HepG2 (cell line): ENCODE data around the gene PLIN3. TPM values are rescaled to one million over a fixed set of nuclear protein-coding genes. Genes with fewer than 3 reads are reported as not detected.

Experiments used
- CREB3 ChIP-seq: sonication (generic); formaldehyde crosslinking; IDR thresholded peaks from 2 replicates; pipeline ENCODE4 v1.5.0; 2020; ENCODE audit warnings: missing genetic modification reagents
- DMAP1 ChIP-seq: IDR thresholded peaks from 2 replicates; pipeline ENCODE4 v1.6.1; 2016
- EED ChIP-seq: sonication (generic); formaldehyde crosslinking; IDR thresholded peaks from 2 replicates; pipeline ENCODE4 v1.5.0; 2020; ENCODE audit warnings: mild to moderate bottlenecking, missing genetic modification reagents
- EHMT2 ChIP-seq: fragments of 200-600 bp; sonication (generic); IDR thresholded peaks from 2 replicates; pipeline ENCODE4 v1.7.0; 2017; ENCODE audit warnings: antibody characterized with exemption, low read depth, low read length, borderline replicate concordance
- ETS1 ChIP-seq: sonication (generic); formaldehyde crosslinking; IDR thresholded peaks from 2 replicates; pipeline ENCODE4 v1.4.0; 2020; ENCODE audit warnings: missing genetic modification reagents
- HOXA3 ChIP-seq: sonication (generic); formaldehyde crosslinking; IDR thresholded peaks from 2 replicates; pipeline ENCODE4 v1.5.0; 2020; ENCODE audit warnings: missing genetic modification reagents
- MAFF ChIP-seq: IDR thresholded peaks from 2 replicates; pipeline ENCODE4 v1.6.1; 2011; ENCODE audit warnings: low read depth, low read length, improper control_type of control experiment
- NCOA1 ChIP-seq: sonication (generic); formaldehyde crosslinking; IDR thresholded peaks from 2 replicates; pipeline ENCODE4 v1.9.0; 2021; ENCODE audit warnings: missing genetic modification reagents
- NFIC ChIP-seq: IDR thresholded peaks from 2 replicates; pipeline ENCODE4 v1.6.1; 2012; ENCODE audit warnings: mild to moderate bottlenecking, low read length, inconsistent platforms
- PCBP1 ChIP-seq: fragments of 200-400 bp; formaldehyde crosslinking; IDR thresholded peaks from 2 replicates; pipeline ENCODE4 v1.6.1; 2017; ENCODE audit warnings: mild to moderate bottlenecking, low read depth, low read length, borderline replicate concordance
- PHB2 ChIP-seq: fragments of 450-650 bp; IDR thresholded peaks from 2 replicates; pipeline ENCODE4 v1.6.1; 2018; ENCODE audit not compliant: partially characterized antibody
- POLR2AphosphoS5 ChIP-seq: IDR thresholded peaks from 2 replicates; pipeline ENCODE4 v1.6.1; 2012; ENCODE audit warnings: low read depth, low read length
- PRMT3 ChIP-seq: sonication (generic); formaldehyde crosslinking; IDR thresholded peaks from 2 replicates; pipeline ENCODE4 v1.8.1; 2022; ENCODE audit warnings: low read depth, mild to moderate bottlenecking, moderate library complexity, missing genetic modification reagents, borderline replicate concordance
- RXRA ChIP-seq: sonication (generic); formaldehyde crosslinking; IDR thresholded peaks from 2 replicates; pipeline ENCODE4 v1.5.1; 2020; ENCODE audit warnings: missing genetic modification reagents
- SCMH1 ChIP-seq: sonication (generic); formaldehyde crosslinking; IDR thresholded peaks from 2 replicates; pipeline ENCODE4 v1.9.0; 2021; ENCODE audit warnings: missing genetic modification reagents, mild to moderate bottlenecking, borderline replicate concordance
- ZC3H13 ChIP-seq: sonication (generic); formaldehyde crosslinking; IDR thresholded peaks from 2 replicates; pipeline ENCODE4 v1.8.1; 2023; ENCODE audit warnings: mild to moderate bottlenecking, missing genetic modification reagents, moderate library complexity
- ZNF256 ChIP-seq: sonication (generic); formaldehyde crosslinking; conservative IDR thresholded peaks from 2 replicates; pipeline ENCODE4 v1.4.0; 2020; ENCODE audit warnings: missing genetic modification reagents
- ZNF598 ChIP-seq: sonication (generic); formaldehyde crosslinking; IDR thresholded peaks from 2 replicates; pipeline ENCODE4 v1.5.1; 2020; ENCODE audit warnings: mild to moderate bottlenecking, missing genetic modification reagents, borderline replicate concordance
- ZNF687 ChIP-seq: sonication (generic); formaldehyde crosslinking; IDR thresholded peaks from 2 replicates; pipeline ENCODE4 v1.5.1; 2020; ENCODE audit warnings: mild to moderate bottlenecking, missing genetic modification reagents, moderate library complexity
- ZNF766 ChIP-seq: sonication (generic); formaldehyde crosslinking; IDR thresholded peaks from 2 replicates; pipeline ENCODE4 v1.5.0; 2020; ENCODE audit warnings: missing genetic modification reagents, borderline replicate concordance
- polyA plus RNA-seq, 8 experiments: library from polyadenylated mRNA; depleted of rRNA in 3 of 8; stranded (reverse) in 7 of 8; unstranded in 1 of 8; fragments of >200 nt; fragmentation: Illumina TruSeq in 4 of 8; extraction: Trizol in 4 of 8; gene quantifications; 2 replicates each; pipeline versions ENCODE4 v1.2.1 to v1.2.3, GENCODE V29; 2011 to 2016; ENCODE audit warnings: low read depth in 4 of 8, missing spikeins in 1 of 8, mixed read lengths in 1 of 8; ENCODE audit not compliant: insufficient read depth in 1 of 8
- total RNA-seq, 5 experiments: library from RNA; depleted of rRNA; stranded (reverse); fragments of >200 nt; fragmentation: Illumina TruSeq; extraction: Trizol; gene quantifications; 2 replicates each; pipeline ENCODE4 v1.2.3, GENCODE V29; 2016; ENCODE audit warnings: low read depth in 1 of 5
- TF ChIP-seq, protein P1 (sequence below): sonication (generic); formaldehyde crosslinking; IDR thresholded peaks from 2 replicates; pipeline ENCODE4 v1.4.0; 2020; ENCODE audit warnings: missing genetic modification reagents, borderline replicate concordance

PLIN3 gene
- total and polyA plus RNA-seq, 2 of the 13 experiments (the other 11 are each of a cell fraction or from before 2014, with no cell fraction given) = 49.3 to 57.9 TPM

GRCh38 chr19:4867534-4868285 lies at the start of gene PLIN3 (continued):
- TF ChIP-seq ZNF766 (CRISPR knock-in tag) = no peak
- no peak for TF ChIP-seq ZC3H13 (CRISPR knock-in tag)
- TF ChIP-seq PHB2 = no peak
- TF ChIP-seq PCBP1 = peak; percentile 83; the same call in 1 of the 2 replicates
- no peak for TF ChIP-seq PRMT3
- TF ChIP-seq POLR2AphosphoS5 = peak; percentile 66
- no peak for TF ChIP-seq NFIC
- TF ChIP-seq HOXA3 = peak; percentile 28; the same call in 1 of the 2 replicates
- peak; percentile 49; the same call in 1 of the 2 replicates for TF ChIP-seq RXRA (CRISPR knock-in tag)
- peak; percentile 61; the same call in 1 of the 2 replicates for TF ChIP-seq DMAP1 (CRISPR knock-in tag)
- no peak for TF ChIP-seq ETS1 (CRISPR knock-in tag)
- TF ChIP-seq NCOA1 (CRISPR knock-in tag) = no peak
- TF ChIP-seq EED (CRISPR knock-in tag) = 0 out of 2 replicates have a peak, but pooled peaks have one; percentile 20
- no peak for TF ChIP-seq ZNF256 (CRISPR knock-in tag)
- no peak for TF ChIP-seq SCMH1
- TF ChIP-seq MAFF = no peak
- TF ChIP-seq ZNF687 (CRISPR knock-in tag) = peak; percentile 80
- TF ChIP-seq ZNF598 (CRISPR knock-in tag) = 0 out of 2 replicates have a peak, but pooled peaks have one; percentile 49
- no peak for TF ChIP-seq EHMT2
- TF ChIP-seq CREB3 (CRISPR knock-in tag) = no peak
- TF ChIP-seq, protein P1, sequence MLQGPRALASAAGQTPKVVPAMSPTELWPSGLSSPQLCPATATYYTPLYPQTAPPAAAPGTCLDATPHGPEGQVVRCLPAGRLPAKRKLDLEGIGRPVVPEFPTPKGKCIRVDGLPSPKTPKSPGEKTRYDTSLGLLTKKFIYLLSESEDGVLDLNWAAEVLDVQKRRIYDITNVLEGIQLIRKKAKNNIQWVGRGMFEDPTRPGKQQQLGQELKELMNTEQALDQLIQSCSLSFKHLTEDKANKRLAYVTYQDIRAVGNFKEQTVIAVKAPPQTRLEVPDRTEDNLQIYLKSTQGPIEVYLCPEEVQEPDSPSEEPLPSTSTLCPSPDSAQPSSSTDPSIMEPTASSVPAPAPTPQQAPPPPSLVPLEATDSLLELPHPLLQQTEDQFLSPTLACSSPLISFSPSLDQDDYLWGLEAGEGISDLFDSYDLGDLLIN = no peak
